GM21576 (cell line): ENCODE results near the gene RABEP1.
A peak's percentile ranks its signal among the peaks of the same experiment; 100 is the strongest.

Experiments used
- ATAC-seq: cut with Tn5 transposase; IDR thresholded peaks from one replicate; pipeline ENCODE4 v1.9.1; 2021; ENCODE audit warnings: mild to moderate bottlenecking, moderate library complexity; ENCODE audit not compliant: unreplicated experiment

RABEP1 gene

DNA sequence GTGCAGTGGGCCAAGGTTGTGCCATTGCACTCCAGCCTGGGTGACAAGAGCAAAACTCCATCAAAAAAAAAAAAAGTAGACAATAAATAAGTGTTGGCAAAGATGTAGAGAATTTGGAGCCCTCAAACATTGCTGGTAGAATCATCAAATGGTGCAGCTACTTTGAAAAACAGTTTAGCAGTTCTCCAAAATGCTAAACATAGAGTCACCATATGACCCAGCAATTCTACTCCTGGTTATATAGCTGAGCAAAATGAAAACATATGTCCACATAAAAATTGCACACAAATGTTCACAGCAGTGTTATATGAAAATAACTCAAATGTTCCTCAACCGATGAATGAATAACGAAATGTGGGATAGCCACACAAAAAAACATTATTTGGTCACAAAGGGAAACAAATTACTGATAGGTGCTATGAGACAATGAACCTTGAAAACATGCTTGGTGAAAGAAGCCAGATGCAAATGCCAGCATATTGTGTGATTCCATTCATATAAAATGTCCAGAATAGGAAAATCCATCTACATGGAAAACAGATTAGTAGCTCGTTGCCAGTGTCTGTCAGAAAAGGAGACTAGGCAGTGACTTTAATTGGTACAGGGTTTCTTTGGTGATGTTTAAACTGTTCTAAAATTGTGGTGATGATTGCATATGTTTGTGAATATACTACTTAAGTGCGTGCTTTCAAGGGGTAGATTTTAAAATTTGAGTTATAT, 12.7 kb upstream of the RABEP1 start:
- ATAC-seq: no peak

DNA sequence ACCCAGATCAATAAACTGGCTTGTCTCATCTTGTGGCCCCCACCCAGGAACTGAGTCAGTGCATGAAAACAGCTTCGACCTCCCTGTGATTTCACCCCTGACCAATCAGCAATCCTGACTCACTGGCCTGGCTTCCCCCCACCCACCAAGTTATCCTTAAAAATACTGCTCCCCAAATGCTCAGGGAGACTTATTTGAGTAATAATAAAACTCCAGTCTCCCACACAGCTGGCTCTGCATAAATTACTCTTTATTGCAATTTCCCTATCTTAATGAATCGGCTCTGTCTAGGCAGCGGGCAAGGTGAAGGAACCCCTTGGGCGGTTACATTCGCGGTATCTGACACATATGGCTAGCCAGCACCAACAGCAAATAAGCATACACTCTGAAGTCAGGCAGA, 9.8 kb upstream of the RABEP1 start:
- ATAC-seq: no peak

DNA sequence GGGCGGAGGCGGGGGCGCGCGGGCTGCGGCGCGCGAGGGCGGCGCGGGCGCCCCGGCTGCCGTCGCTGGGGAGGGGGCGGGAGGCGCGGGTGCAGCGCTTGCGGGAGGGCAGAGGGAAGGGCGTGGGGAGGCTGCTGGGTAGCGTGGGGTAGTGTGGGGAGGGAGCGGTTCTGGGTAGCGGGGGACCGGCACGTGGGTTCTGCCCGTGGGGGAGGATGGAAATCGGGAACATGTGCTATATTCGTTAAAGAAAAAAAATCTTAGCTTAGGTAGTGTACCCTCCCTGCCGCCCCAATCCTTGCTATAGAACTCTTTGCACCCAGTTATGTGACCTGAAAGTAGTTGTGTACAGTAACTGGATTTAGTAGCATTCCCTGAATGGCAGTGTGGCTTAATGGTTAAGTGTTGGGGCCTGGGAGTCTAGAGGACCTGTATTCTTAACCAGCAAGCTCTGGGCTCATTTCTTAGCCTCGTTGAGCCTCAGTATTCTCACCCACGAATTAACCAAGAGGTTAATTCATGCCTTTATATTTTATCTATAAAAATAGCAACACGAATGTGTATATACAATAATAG, 646 bp downstream of the RABEP1 start:
- ATAC-seq: peak; percentile 12

DNA sequence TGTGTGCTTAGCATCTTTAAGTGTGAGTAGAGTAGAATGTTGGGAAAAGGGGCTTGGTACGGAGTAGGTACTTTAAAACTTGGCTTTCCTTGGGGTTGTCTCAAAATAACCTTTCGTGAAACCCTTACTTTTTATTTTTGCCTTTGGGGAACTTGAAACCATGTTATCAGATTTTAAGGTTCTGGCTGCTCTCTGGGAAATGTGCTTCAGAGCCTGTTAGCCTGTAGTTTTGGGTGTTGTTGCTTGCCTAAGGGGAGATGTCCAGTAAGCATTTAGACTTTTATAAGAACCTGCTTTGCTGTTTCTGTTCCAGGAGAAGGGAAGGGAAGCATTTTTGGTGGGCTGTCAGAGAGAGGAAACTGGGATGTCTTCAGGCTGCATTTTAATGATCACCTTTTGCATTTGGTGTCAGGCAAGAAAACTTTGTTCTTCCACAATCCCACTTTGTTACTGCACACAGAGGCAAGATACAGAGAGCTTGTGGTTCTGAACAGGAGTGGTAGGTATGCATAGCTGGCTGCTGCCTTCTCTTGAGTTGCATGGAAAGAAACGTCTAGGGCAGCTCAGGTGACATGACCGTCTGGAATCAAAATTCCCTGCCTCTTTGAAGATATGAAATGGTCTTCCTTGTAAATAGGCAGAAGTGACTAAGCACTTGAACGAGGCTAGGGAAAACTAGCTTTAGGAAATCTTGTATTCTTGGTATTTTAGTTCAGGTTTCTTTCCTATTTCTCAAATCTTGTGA, 1.7 kb downstream of the RABEP1 start:
- no peak for ATAC-seq

DNA sequence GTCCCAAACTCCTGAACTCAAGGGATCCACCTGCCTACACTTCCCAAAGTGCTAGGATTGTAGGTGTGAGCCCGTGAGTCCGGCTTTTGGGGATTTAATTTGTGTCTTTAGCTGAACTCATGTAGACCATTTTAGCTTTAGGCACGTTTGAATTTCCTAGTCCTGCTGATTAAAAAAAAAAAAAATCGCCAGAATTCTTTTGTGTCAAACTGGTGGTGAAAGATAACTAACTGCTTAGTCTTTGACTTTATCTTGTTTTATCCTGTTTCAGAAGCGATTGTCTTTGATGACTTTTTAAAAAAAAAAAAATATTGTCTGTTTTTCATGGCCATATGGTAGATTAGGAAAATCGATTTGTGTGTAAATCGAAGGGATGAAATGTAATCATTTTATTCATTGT, 2.6 kb downstream of the RABEP1 start:
- no peak for ATAC-seq

DNA sequence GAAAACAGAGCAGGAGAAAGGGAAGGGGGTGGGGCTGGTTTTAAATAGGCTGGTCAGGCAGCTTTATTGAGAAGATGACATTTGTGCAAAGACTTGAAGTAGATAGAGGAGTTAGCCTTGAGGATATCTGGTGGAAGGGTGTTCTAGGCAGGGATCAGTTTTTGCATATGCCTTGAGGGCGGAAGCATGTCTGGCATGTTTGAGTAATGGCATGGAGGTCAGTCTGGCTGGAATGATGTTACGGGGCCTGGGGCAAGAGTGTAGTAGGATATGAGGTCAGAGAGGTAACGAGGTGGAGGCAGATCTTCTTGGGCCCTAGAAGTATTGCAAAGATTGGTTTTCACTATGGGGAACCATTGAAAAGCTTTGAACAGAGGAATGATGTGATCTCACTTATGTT, 4.8 kb downstream of the RABEP1 start:
- no peak for ATAC-seq

DNA sequence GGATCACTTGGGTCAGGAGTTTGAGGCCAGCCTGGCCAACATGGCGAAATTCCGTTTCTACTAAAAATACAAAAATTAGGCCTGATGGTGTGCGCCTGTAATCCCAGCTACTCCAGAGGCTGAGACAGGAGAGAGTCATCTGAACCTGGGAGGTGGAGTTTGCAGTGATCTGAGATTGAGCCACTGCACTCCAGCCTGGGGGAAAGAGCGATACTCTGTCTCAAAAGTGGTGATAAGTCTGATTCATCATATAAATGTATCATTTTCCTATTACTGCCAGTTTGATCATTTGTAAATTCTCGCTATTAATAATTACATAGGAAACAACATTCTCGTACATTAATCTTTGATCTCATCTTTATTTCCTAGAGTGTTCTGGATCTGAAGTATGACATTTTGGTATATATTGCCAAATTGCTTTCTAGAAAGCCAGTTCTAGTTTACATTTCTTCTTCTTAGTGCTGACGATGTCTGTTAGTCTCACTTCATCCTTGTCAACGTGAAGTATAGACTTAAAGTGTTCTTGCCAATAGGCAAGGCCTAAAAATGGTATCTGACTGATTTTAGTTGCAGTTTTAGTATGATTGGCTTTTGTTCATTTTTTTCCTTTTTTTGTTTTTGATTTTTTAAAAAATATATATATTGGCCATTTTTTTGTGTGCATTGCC, 9.7 kb downstream of the RABEP1 start:
- no peak for ATAC-seq

DNA sequence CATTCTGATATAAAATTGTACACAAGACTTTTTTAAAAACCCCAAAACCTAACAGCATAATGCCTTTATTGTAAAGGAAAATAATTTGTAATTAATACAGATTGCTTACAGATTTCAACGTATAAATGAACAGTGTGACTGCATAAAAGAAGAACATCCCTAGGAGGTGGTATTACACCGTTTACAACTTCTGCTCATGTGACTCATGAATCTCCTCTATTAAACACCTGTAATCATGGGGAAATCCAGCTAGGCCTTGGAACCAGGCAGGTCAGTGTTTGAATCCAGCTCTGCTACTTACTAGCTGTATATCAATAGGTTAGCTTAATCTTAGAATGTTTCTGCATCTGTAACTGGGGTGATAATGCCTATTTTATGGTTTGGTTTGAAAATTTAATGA, 15.2 kb downstream of the RABEP1 start:
- no peak for ATAC-seq

DNA sequence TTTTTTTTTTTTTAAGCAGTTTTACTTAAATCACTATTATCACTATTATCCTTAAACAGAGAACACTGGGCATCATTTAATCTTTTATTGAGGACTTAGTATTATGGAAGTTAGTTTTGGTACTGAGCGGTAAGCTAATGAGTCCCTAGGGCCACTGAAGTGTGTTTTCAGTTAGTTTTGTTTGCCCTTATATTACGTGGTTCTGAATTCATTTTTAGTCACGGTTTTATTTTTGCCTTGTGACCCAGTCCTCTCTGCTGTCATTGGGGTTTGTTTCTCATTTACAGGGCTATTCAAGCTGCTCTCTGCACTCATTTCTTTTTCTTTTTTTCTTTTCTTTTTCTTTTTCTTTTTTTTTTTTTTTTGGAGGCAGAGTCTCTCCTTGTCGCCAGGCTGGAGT, 17.3 kb downstream of the RABEP1 start:
- ATAC-seq: no peak

DNA sequence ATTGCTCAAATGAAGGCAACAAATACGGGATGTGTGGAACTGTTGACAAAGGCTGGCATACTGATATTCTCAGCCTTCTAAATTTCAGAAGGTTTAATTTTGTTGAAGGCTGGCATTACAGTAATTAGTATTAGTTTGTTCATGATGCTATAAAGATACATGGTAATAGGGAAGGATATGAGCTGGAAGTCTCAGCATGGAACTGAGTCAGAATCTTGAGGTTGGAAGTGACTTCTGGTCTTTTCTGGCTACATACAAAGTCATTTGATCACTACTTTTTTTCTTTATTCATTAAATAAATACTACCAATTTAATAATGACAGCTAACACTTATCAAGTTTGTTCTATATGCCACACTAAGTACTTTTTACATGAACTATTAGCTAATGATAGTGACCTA, 22.6 kb downstream of the RABEP1 start:
- no peak for ATAC-seq

DNA sequence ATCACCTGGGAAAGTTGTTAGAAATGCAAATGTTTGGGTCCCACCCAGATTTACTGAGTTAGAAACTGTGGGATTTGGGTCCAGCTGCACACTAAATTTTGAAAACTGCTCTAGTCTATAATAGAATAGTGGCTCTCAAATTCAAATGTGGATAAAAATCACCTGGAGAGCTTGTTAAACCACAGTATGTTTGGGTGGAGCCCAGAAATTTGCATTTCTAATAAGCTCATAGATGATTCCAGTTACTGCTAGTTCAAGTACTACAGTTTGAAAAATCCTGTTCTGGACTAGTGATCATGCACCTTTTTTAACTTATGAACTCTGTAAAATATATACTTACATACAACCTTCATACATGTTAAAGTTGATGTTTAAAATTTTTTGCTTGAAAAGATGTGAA, 27.8 kb downstream of the RABEP1 start:
- no peak for ATAC-seq

DNA sequence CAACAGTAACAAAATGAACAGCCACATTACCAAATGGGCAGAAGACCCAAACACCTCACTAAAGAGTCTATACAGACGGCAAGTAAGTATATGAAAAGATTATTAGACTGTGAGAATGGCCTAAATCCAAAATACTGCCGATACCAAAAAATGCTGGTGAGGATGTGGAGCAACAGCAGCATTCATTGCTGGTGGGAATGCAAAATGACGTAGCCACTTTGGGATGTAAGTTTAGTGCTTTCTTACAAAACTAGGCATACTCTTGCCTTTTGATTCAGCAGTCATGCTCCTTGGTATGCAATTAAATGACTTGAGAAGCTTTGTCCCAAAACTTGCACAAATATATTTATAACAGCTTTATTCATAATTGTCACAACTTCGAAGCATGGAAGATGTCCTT, 43.8 kb downstream of the RABEP1 start:
- ATAC-seq: no peak

DNA sequence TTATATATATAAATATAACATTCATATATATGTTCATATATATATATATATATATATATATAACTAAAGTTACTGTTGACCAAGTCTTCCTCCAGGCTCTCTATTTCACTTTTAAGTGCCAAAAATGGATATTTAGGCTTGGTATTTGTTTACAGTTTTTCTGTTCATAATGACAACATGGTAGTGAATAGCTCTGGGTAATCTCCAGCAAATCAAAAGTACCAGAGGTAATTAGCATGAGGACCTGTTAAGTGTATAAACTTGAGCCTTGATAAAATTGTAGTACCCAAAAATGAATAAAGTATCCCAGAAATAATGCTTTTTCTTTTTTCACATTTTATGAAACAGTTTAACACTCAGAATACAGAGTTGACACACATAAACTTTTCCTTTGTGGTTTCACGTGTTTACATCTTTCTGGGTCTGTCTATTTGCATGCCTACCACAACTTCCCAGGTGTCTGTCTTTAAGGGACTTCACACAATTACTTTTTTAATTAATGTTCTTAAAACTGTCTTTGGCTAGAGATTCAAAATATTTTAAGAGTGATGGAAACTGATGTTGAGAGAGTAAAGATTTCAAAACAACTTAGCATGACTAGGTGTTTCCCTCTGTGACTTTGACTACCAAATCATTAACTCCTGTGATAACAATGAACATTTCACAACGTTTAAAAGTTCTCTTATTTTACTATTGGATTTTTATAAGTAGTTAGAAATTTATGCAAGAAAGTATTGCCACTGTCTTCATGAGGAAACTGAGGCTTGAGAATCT, 47.9 kb downstream of the RABEP1 start:
- ATAC-seq: no peak

DNA sequence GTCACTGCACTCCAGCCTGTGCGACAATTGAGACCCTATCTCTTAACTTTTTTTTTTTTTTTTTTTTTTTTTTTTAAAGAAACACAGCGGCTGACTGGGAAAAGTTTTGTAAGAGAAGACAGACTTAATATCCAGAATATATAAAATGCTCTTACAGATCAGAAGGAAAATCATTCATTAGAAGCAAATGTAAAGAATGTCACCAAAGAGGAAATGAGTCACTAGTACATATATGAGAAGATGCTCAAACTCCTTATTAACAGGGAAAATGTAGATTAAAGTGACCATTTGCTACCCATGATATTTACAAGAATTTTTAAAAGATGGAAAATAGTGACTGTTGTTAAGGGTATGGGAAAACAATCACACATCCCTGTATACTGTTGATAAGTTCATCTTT, 48.9 kb downstream of the RABEP1 start:
- ATAC-seq: no peak

DNA sequence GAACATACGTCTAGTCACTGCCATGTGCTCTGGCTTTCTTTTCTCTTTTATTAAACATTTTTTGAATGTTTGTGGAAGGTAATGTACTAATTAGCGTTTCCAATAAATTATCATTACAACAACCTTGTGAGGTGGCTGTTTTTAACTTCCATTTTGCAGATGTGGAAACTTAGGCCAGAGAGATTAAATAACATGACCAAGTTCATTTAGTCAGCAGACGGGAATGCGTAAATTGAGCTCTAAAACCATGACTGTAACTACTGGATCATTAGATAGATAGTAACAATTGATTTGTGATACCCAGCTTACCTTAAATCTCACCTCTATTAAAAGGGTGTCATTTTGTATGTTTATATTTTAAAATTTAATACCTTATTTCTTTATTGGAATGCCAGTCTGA, 49.4 kb downstream of the RABEP1 start:
- ATAC-seq: no peak

DNA sequence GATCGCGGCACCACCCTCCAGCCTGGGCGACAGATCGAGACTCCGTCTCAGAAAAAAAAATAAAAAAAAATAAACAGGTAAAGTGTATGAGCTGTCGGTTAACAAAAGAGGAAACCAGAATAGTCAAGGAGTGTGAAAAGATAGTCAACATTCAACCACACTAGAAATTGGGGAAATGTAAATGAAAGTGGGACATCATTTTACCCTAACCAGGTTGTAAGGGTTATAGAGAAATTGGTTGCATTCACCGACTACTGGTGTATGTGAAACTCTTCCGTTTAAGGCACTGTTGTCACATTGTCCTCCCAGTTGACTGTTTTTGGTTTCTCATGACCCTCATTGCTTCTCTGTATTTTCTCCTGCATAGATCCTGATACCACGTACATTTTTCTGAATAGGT, 62.8 kb downstream of the RABEP1 start:
- no peak for ATAC-seq

DNA sequence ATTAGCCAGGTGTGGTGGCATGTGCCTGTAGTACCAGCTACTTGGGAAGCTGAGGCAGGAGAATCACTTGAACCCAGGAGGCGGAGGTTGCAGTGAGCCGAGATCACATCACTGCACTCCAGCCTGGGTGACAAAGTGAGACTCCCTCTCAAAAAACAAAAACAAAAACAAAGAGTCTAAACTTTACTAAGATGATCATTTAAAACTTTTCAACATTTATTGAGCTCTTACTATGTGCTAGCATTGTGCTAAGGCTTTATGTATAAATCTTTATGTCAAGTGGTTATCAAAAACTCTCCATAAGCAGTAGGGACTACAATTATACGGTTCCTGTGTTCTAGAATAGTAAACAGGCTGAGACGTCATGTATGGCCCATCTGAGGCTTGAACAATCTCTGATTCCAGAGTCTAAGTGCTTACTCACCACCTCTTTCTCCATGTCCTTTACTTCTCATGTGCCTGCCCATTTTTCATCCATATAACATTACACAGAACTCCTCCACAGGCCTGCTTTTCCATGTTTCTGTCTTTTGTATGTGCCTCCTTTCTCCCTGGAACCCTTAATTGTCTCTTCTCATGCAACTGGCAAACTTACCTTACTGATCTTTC, 70.7 kb downstream of the RABEP1 start:
- no peak for ATAC-seq

DNA sequence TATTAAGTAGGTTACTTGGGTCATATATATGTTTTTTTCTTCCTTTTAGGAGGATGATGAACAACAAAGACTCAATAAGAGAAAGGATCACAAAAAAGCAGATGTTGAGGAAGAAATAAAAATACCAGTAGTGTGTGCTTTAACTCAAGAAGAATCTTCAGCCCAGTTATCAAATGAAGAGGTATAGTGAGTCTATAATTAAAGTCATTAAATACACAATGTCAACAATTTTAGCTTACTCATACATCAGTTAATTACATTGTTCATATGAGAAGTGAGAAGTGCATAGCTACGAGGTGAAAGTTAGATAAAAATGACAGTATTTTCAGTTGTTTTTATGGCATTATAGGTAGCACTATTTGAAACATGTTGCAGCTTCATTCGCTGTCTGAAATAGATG, 72.2 kb downstream of the RABEP1 start:
- no peak for ATAC-seq

DNA sequence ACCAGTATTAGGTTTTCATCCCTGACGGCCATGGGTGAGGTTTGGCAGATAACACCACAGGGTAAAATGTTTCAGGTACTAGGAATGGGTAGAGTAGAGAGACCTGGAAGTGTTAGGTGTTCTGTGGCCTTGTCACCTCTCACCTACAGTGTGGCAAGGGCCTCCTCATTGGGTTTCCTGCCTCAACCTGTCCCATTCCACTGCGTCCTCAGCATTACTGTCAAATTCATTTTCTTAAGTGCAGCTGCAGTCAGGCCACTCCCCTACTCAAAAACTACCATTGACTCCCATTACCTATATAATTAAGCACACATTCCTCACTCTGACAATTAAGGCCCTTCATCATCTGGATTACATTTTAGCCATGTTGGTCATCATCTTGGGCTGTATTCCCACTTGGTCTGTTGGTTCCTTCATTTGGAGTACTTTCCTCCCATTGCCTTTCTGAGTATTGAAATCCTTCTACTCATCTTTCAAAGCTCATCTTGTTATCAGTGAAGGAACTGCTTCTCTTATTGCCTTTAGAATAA, 72.9 kb downstream of the RABEP1 start:
- ATAC-seq: no peak

DNA sequence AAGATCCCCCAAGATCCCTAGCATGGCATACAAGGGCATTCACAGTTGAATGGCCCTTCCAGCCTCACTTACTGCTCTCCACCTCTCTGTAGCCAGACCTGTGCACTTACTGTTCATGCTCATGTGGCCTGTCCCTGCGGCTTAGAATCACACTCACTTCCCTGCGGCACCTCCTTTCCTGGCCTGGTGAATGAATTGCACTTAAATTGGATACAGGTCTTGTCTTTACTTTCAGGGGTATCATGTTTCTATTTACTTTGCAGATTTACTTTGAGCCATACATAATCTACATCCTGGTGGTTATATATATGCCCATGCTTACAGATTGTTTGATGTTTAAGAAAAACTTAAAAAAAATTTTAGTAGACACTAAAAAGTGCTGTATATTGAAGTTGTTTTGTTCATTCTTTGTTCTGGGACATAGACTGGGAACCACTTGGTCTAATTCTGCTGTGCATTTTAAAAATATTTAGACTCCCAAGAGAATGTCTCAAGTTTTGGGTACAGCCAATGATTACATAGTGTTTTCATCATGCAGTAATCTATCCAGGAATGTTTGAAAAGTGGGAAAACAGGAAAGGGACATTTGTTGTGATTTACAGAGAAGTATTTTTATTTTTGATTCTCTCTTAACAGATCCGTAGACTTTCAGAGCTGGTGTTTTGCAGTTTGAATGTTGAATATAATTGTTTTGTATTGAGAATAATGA, 73.5 kb downstream of the RABEP1 start:
- ATAC-seq: no peak
